WTC11 (cell line): ENCODE data around the gene CDKL2. TPM values are rescaled to one million over a fixed set of nuclear protein-coding genes. Genes with fewer than 3 reads are reported as not detected.

ENCODE experiments used
- ATAC-seq: fragments of 200-7000 bp; cut with Tn5 transposase; 2 replicates; pipeline ENCODE4 v1.10.0; 2021; ENCODE audit warnings: mild to moderate bottlenecking, moderate library complexity
- CTCF ChIA-PET: fragments of 300-600 bp; sonication (Branson Sonifier 250); formaldehyde crosslinking; loops from one replicate; lab custom pipeline; 2021; ENCODE audit warnings: antibody characterized with exemption; lab: Charles Lee
- POLR2A ChIA-PET: fragments of 350-600 bp; sonication (Branson Sonifier 250); formaldehyde crosslinking; loops from one replicate; lab custom pipeline; 2021; ENCODE audit warnings: antibody characterized with exemption; lab: Charles Lee
- DNase-seq: peaks from one replicate; pipeline ENCODE4 v3.0.0; 2021; ENCODE audit warnings: low spot score
- H3K27ac Mint-ChIP-seq: 2 replicates; pipeline ENCODE4 v1.8.0; 2021; ENCODE audit warnings: mixed read lengths
- H3K27me3 Mint-ChIP-seq: 2 replicates; pipeline ENCODE4 v1.8.0; 2021; ENCODE audit warnings: low read depth, mild to moderate bottlenecking, moderate library complexity, mixed read lengths
- H3K36me3 Mint-ChIP-seq: 2 replicates; pipeline ENCODE4 v1.8.0; 2021; ENCODE audit warnings: mixed read lengths
- H3K4me1 Mint-ChIP-seq: 2 replicates; pipeline ENCODE4 v1.8.0; 2022; ENCODE audit warnings: mixed read lengths
- H3K4me3 Mint-ChIP-seq: 2 replicates; pipeline ENCODE4 v1.8.0; 2021; ENCODE audit warnings: mild to moderate bottlenecking, moderate library complexity, mixed read lengths
- H3K9me3 Mint-ChIP-seq: 2 replicates; pipeline ENCODE4 v1.8.0; 2021; ENCODE audit warnings: mixed read lengths
- FOXK1 ChIP-seq: sonication (generic); formaldehyde crosslinking; IDR thresholded peaks from 2 replicates; pipeline ENCODE4 v1.8.0; 2022; ENCODE audit warnings: mild to moderate bottlenecking, moderate library complexity, missing genetic modification reagents
- NR1H2 ChIP-seq: sonication (generic); formaldehyde crosslinking; IDR thresholded peaks from 2 replicates; pipeline ENCODE4 v1.9.0; 2021; ENCODE audit warnings: mild to moderate bottlenecking, moderate library complexity, missing genetic modification reagents
- RORB ChIP-seq: fragments of 250-450 bp; sonication (Bioruptor Pico); IDR thresholded peaks from 2 replicates; pipeline ENCODE4 v1.9.0; 2021; ENCODE audit warnings: mild to moderate bottlenecking
- SMAD3 ChIP-seq: sonication (generic); formaldehyde crosslinking; IDR thresholded peaks from 2 replicates; pipeline ENCODE4 v1.8.0; 2022; ENCODE audit warnings: missing genetic modification reagents, mild to moderate bottlenecking, borderline replicate concordance
- SOX15 ChIP-seq: fragments of 250-450 bp; sonication (Bioruptor Pico); IDR thresholded peaks from 2 replicates; pipeline ENCODE4 v1.9.0; 2021; ENCODE audit warnings: mild to moderate bottlenecking
- TP53 ChIP-seq: sonication (generic); formaldehyde crosslinking; IDR thresholded peaks from 2 replicates; pipeline ENCODE4 v1.8.1; 2023; ENCODE audit warnings: mild to moderate bottlenecking, missing genetic modification reagents
- total RNA-seq: library from RNA; stranded (reverse); gene quantifications from 3 replicates; pipeline ENCODE4 v1.2.3, GENCODE V29; 2021
- TF ChIP-seq, protein P1 (sequence below): sonication (generic); formaldehyde crosslinking; IDR thresholded peaks from 2 replicates; pipeline ENCODE4 v1.8.1; 2022; ENCODE audit warnings: mild to moderate bottlenecking, moderate library complexity, missing genetic modification reagents

The CDKL2 gene
- total RNA-seq, 1 experiment from 2014 or later = 1.7 TPM

DNA sequence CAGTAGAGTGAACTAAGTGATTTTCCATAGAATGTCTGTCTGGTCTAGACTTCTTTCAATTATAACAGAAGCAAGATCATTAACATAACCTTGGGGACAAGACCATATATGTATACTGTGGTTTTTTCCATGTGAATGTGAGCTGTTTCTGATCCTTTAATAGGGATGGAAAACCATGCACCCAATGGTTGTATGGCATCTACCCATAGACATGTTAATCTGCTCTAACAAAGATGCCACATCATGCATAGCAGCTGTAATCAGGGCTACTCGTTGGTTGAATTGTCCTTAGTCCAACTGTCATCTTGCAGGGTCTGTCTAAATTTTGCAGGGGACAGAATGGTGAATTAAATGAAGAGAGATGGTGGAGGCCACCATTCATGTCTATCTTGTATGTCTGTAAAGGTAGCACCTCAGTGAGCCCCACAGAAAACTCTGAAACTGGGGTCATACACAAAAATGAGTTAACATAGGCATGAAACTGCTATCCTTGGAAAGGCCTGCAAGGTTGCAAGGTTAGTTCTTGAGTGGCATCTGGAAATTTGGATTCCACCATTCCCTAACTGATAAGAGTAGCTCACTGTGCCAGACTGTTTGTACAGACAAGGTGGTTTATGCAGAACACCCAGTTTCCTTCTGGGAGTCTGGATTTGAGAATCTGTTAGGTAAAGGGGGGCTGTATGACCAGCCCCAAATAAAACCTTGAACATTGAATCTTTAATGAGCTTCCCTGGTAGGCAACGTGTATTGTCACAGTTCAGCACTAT, 99.6 kb downstream of the CDKL2 start:
- ATAC-seq (no peak), DNase-seq (no peak)
- ChIA-PET CTCF (no interaction called here), POLR2A (interaction anchor here (1.2 kb wide), 1 partner anchor 16 kb away, joined by 3 read pairs; the partner anchor contains the start of genes RCHY1 and THAP6)
- H3K4me3 Mint-ChIP-seq = no peak overlapping the region
- H3K36me3 Mint-ChIP-seq = peaks cover 65% of the 10 kb centered on the region
- no peak for TF ChIP-seq SOX15 (CRISPR knock-in tag)
- TF ChIP-seq RORB (CRISPR knock-in tag) = no peak
- TF ChIP-seq FOXK1 (CRISPR knock-in tag) = no peak
- TF ChIP-seq, protein P1, sequence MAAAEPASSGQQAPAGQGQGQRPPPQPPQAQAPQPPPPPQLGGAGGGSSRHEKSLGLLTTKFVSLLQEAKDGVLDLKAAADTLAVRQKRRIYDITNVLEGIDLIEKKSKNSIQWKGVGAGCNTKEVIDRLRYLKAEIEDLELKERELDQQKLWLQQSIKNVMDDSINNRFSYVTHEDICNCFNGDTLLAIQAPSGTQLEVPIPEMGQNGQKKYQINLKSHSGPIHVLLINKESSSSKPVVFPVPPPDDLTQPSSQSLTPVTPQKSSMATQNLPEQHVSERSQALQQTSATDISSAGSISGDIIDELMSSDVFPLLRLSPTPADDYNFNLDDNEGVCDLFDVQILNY (CRISPR knock-in tag) = no peak
- TF ChIP-seq NR1H2 (CRISPR knock-in tag) = no peak
- no peak for TF ChIP-seq TP53 (CRISPR knock-in tag)
- TF ChIP-seq SMAD3 = no peak
- no peaks in the 10 kb centered on the region for H3K4me1 Mint-ChIP-seq
- H3K27ac Mint-ChIP-seq = no peak overlapping the region
- peaks cover 38% of the 10 kb centered on the region for H3K9me3 Mint-ChIP-seq
- H3K27me3 Mint-ChIP-seq = no peaks in the 10 kb centered on the region; the same call in 1 of the 2 replicates

Other genes starting within 250 kb of the CDKL2 start
- 29.9 to 37.8 TPM (median 31.4 TPM) in 3 replicates for gene RCHY1, start 116.1 kb downstream of the CDKL2 start, total RNA-seq
- 11.8 to 13.3 TPM (median 12.5 TPM) in 3 replicates for gene THAP6, start 116.1 kb downstream of the CDKL2 start, total RNA-seq
- not detected in 3 replicates for gene ODAPH, start 74.5 kb downstream of the CDKL2 start, total RNA-seq
- gene G3BP2, start 42.9 kb upstream of the CDKL2 start, total RNA-seq = 279 to 294 TPM (median 284 TPM) in 3 replicates
- 134 to 162 TPM (median 141 TPM) in 3 replicates for gene USO1, start 94.0 kb upstream of the CDKL2 start, total RNA-seq